Upper lobe of right lung (tissue), 1 donor: Measurements from ENCODE around the gene STAC. TPM values are rescaled to one million over a fixed set of nuclear protein-coding genes. Genes with fewer than 3 reads are reported as not detected.

ENCODE experiments used
- ATAC-seq: fragments of 200-7000 bp; cut with Tn5 transposase; one replicate; pipeline ENCODE4 v1.9.1; 2020; ENCODE audit warnings: mild to moderate bottlenecking, moderate library complexity
- DNase-seq: peaks from one replicate; pipeline ENCODE4 v3.0.0-alpha.2; 2020
- H3K27ac ChIP-seq: fragments of 200-600 bp; one replicate; pipeline ENCODE4 v1.8.0; 2022
- H3K27me3 ChIP-seq: fragments of 200-600 bp; one replicate; pipeline ENCODE4 v1.8.0; 2022; ENCODE audit warnings: mild to moderate bottlenecking
- H3K36me3 ChIP-seq: fragments of 200-600 bp; one replicate; pipeline ENCODE4 v1.8.0; 2022
- H3K4me1 ChIP-seq: fragments of 200-600 bp; one replicate; pipeline ENCODE4 v1.8.0; 2022
- H3K4me3 ChIP-seq: fragments of 200-600 bp; one replicate; pipeline ENCODE4 v1.8.0; 2022; ENCODE audit warnings: mild to moderate bottlenecking
- H3K9me3 ChIP-seq: fragments of 200-600 bp; one replicate; pipeline ENCODE4 v1.8.0; 2022
- intact Hi-C: fragments of 100-400 bp; cut with DNase I; formaldehyde crosslinking; loops from one replicate; pipeline ENCODE4 v1.11.0; 2022
- total RNA-seq: library from RNA; stranded (reverse); fragmentation: NEBNext Ultra II Directional; extraction: Animal tissue kit (Norgen Biotek cat#: 25700); gene quantifications from one replicate; pipeline ENCODE4 v1.2.1, GENCODE V29; 2021
- TF ChIP-seq, protein P1 (sequence below): fragments of 200-600 bp; IDR thresholded peaks from one replicate; pipeline ENCODE4 v1.8.0; 2022; ENCODE audit warnings: antibody characterized with exemption
- donor health status: DM: no; HTN: yes; CAD: no; lungs with severe emphysema.

Gene STAC
- total RNA-seq, 1 donor from 2014 or later, result 25.3 TPM

DNA sequence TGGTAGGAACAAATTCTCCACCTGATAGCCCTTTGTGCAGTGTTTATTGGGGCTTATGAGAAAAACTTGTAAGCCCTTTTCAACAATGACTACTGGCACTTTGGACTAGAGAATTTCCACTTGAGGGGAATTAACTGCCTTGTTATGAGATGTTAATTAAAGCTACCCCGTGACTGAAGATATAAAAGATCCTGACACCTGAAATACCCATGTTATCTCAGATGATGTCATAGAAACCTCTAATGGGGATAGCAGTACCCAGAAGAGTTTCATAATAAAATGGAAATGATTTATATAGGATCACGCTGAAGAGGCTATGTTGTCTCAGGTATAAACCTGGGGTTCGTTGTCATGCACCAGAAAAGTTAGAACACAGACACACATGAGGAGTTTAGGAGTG, 14.5 kb upstream of the STAC start:
- DNase-seq (no peak), ATAC-seq (no peak)
- intact Hi-C loops, result no loop called here
- H3K9me3 ChIP-seq, result no peaks in the 10 kb centered on the region
- H3K4me1 ChIP-seq, result no peaks in the 10 kb centered on the region
- no peaks in the 10 kb centered on the region for H3K36me3 ChIP-seq
- no peaks in the 10 kb centered on the region for H3K27me3 ChIP-seq
- H3K27ac ChIP-seq, result no peak overlapping the region
- H3K4me3 ChIP-seq, result no peak overlapping the region
- TF ChIP-seq, protein P1, sequence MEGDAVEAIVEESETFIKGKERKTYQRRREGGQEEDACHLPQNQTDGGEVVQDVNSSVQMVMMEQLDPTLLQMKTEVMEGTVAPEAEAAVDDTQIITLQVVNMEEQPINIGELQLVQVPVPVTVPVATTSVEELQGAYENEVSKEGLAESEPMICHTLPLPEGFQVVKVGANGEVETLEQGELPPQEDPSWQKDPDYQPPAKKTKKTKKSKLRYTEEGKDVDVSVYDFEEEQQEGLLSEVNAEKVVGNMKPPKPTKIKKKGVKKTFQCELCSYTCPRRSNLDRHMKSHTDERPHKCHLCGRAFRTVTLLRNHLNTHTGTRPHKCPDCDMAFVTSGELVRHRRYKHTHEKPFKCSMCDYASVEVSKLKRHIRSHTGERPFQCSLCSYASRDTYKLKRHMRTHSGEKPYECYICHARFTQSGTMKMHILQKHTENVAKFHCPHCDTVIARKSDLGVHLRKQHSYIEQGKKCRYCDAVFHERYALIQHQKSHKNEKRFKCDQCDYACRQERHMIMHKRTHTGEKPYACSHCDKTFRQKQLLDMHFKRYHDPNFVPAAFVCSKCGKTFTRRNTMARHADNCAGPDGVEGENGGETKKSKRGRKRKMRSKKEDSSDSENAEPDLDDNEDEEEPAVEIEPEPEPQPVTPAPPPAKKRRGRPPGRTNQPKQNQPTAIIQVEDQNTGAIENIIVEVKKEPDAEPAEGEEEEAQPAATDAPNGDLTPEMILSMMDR, result no peak

DNA sequence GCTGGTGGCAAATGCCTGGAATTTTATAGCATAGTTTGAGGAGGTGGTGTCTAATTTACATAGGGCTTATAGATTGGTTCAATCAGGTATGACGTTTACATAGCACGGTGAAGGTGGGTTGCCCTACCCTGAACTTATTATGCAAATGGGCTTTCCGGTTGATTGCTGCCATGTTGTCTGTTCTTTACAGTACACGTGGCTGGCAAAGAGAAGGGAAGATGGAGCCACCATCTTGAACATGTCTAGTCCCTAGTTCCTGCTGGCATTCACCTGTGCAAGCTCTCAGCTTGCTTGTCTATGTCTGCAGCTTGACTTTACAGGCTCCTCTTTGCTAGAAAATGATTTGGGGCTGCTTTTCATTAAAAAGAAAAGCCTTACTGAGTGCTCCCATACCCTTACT, 14.0 kb upstream of the STAC start:
- TF ChIP-seq, protein P1, result no peak
- intact Hi-C loops, result no loop called here
- H3K4me3 ChIP-seq, result no peak overlapping the region
- ATAC-seq (no peak), DNase-seq (no peak)
- H3K9me3 ChIP-seq, result no peaks in the 10 kb centered on the region
- H3K36me3 ChIP-seq, result no peaks in the 10 kb centered on the region
- no peak overlapping the region for H3K27ac ChIP-seq
- no peaks in the 10 kb centered on the region for H3K4me1 ChIP-seq
- no peaks in the 10 kb centered on the region for H3K27me3 ChIP-seq

DNA sequence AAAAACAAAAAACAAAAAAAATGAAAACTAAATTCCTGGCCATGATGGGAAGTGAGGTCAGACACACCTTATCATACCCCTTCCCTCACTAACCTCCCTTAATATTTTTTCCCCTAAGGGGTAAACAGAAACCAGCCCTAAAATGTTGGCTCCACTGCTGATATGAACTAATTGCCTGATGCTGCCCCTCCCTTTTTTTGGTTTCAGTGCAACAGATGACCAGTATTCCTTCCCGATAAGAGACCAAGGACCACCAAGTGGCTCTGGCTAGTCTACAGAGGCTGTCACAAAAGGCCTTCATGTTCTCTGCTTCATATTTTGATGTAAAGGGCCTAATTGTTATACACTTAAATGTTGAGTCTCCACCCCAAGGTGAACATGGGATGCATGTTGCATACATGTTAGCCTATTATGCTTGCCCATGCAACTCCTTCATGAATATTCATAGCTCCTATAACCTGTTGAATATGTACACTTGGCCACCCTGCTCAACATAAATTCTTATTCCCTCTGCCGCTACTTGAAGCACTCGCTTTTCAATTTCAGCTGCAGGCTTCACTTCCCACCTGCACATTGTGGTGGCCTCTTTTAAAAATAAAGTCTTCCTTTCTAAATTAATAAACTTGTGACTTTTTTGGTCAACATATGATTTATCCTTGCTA, 12.3 kb upstream of the STAC start:
- Histone ChIP-seq H3K27ac (no peak overlapping the region), H3K27me3 (no peaks in the 10 kb centered on the region), H3K36me3 (no peaks in the 10 kb centered on the region), H3K9me3 (no peaks in the 10 kb centered on the region), H3K4me3 (no peak overlapping the region), H3K4me1 (no peaks in the 10 kb centered on the region)
- DNase-seq (no peak), ATAC-seq (no peak)
- intact Hi-C loops, result no loop called here
- TF ChIP-seq, protein P1, result no peak

DNA sequence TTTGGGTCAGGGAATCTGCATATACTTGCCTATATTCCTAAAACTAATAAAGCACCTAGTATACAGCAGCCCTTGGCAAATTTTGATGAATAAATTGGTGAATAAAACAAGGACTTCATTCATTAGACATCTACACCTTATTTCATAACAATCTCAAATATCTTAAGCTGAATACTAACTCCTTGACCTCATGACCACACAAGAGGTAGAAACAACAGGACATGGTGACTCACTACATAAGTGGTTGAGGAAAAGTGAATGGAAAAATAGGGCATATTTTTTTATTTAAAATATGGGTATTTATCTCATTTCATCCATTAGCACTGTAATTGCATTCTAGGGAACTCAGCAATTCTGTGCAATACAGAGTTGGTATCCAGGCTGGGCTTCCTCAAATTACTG, 7.8 kb upstream of the STAC start:
- DNase-seq (no peak), ATAC-seq (peak; percentile 48)
- no peaks in the 10 kb centered on the region for H3K27me3 ChIP-seq
- no peaks in the 10 kb centered on the region for H3K4me1 ChIP-seq
- H3K27ac ChIP-seq, result no peak overlapping the region
- no peak overlapping the region for H3K4me3 ChIP-seq
- no peaks in the 10 kb centered on the region for H3K9me3 ChIP-seq
- H3K36me3 ChIP-seq, result no peaks in the 10 kb centered on the region
- intact Hi-C loops, result no loop called here
- TF ChIP-seq, protein P1, result no peak

DNA sequence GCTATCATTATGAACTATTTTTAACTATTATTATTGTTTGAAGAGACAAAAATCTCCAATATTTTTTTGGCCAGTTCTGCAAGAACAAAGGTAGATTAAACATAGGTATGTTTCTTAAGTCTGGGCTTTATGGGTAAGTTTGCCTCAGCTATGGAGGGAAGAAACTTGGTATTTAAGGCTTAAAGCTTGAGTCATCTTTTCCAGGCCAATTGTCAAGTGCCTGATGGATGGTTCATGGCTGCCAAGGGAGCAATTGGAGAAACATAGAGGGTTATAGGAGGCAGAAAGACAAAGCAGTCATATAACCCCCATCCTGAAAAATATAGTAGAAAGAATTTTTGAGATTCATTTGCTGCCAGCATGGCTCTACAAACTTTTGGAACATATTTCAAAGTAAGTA, 7.2 kb upstream of the STAC start:
- no peak for ATAC-seq
- no peak for DNase-seq

More for the DNA sequence above, 7.2 kb upstream of the STAC start:
- Histone ChIP-seq H3K27ac (no peak overlapping the region), H3K36me3 (no peaks in the 10 kb centered on the region), H3K4me3 (no peak overlapping the region), H3K9me3 (no peaks in the 10 kb centered on the region), H3K4me1 (no peaks in the 10 kb centered on the region), H3K27me3 (no peaks in the 10 kb centered on the region)
- TF ChIP-seq, protein P1, result no peak
- intact Hi-C loops, result no loop called here
